Body of pancreas (tissue), 4 donors: ENCODE measurements around the gene NRIP2. TPM values are rescaled to one million over a fixed set of nuclear protein-coding genes. Genes with fewer than 3 reads are reported as not detected.
A peak's percentile ranks its signal among the peaks of the same experiment; 100 is the strongest.

ENCODE experiments used
- ATAC-seq: fragments of 150-250 bp; one replicate; pipeline ENCODE4 v1.9.1; 2016
- DNase-seq, 4 donors: peaks; one replicate each; pipeline ENCODE4 v3.0.0-alpha.2; 2019
- H3K27ac ChIP-seq, 4 donors: fragments of 200-600 bp; sonication (generic); 1 replicate in 3 of 4; 2 replicates in 1 of 4; pipeline versions ENCODE4 v1.5.1 to v1.6.1; 2016 to 2019; ENCODE audit warnings: mild to moderate bottlenecking in 1 of 4, mixed read lengths in 1 of 4, moderate library complexity in 1 of 4
- H3K27me3 ChIP-seq, 2 donors: fragments of 200-600 bp; sonication (generic); one replicate each; pipeline ENCODE4 v1.6.0; 2016; ENCODE audit warnings: mild to moderate bottlenecking in 1 of 2
- H3K36me3 ChIP-seq, 2 donors: fragments of 200-600 bp; sonication (generic); replicated peaks in 1 of 2; 2 replicates each; pipeline ENCODE4 v1.5.1; 2016; ENCODE audit warnings: low read depth in 2 of 2; ENCODE audit not compliant: insufficient read depth in 1 of 2
- H3K4me1 ChIP-seq: fragments of 200-600 bp; sonication (generic); one replicate; pipeline ENCODE4 v1.6.0; 2016
- H3K4me3 ChIP-seq, 2 donors: fragments of 200-600 bp; sonication (generic); 1 replicate in 1 of 2; 2 replicates in 1 of 2; pipeline ENCODE4 v1.5.1; 2016 to 2019
- H3K9me3 ChIP-seq, 3 donors: fragments of 200-600 bp; sonication (generic); 1 replicate in 2 of 3; 2 replicates in 1 of 3; pipeline ENCODE4 v1.5.1; 2016
- CTCF ChIP-seq, 7 experiments: fragments of 450-650 bp in 4 of 7; fragments of 200-600 bp in 3 of 7; sonication (generic) in 3 of 7; IDR thresholded peaks; one replicate each; pipeline ENCODE4 v1.5.1; 2016 to 2019; ENCODE audit warnings: antibody characterized with exemption in 7 of 7
- POLR2A ChIP-seq, 3 donors: fragments of 450-650 bp; IDR thresholded peaks; one replicate each; pipeline ENCODE4 v1.6.1; 2016; ENCODE audit warnings: antibody characterized with exemption in 3 of 3, mild to moderate bottlenecking in 2 of 3
- WGBS, 2 donors: methylation state at CpG; one replicate each; pipeline ENCODE4 v1.1.5; 2017; 5-methylcytosine and 5-hydroxymethylcytosine counted together
- intact Hi-C: fragments of 100-400 bp; cut with DNase I; formaldehyde crosslinking; loops from one replicate; pipeline ENCODE4 v1.15.1; 2023
- total RNA-seq, 2 donors: library from RNA; depleted of rRNA; stranded (reverse); fragments of >200 nt; gene quantifications; one replicate each; pipeline ENCODE4 v1.1.0, GENCODE V29; 2016

The NRIP2 gene
- total RNA-seq, 2 donors from 2014 or later, result 0.26 to 0.33 TPM

- TF ChIP-seq CTCF (IDR thresholded peaks at IDR 0.05), result no peak
- Histone ChIP-seq H3K36me3 (no peaks in the 10 kb centered on the region), H3K27ac (no peak overlapping the region), H3K27me3 (no peaks in the 10 kb centered on the region), H3K4me1 (no peaks in the 10 kb centered on the region), H3K4me3 (no peak overlapping the region), H3K9me3 (no peaks in the 10 kb centered on the region)
- intact Hi-C loops, result no loop called here
- DNase-seq, result no peak
- WGBS, 2 donors, result 53 to 63% methylated on average over 5 to 6 of the region's 6 CpGs
- peak; percentile 51 for ATAC-seq
Observed at GRCh38 chr12:2845280-2845679, 10.4 kb upstream of the NRIP2 start.

- whole genome bisulfite sequencing, 2 donors, result 67 to 71% methylated on average over 9 of the region's 9 CpGs
Observed at GRCh38 chr12:2844786-2845185, 10.0 kb upstream of the NRIP2 start.

GRCh38 chr12:2842948-2843347 lies 8.1 kb upstream of the NRIP2 start:
- TF ChIP-seq POLR2A (IDR thresholded peaks at IDR 0.05) (no peak), CTCF (IDR thresholded peaks at IDR 0.05) (no peak)
- DNase-seq, result no peak
- H3K4me3 ChIP-seq, result no peak overlapping the region
- 79 to 86% methylated on average over 3 to 5 of the region's 5 CpGs for WGBS, 2 donors
- no peaks in the 10 kb centered on the region for H3K36me3 ChIP-seq
- no peak for ATAC-seq
- no peaks in the 10 kb centered on the region for H3K27me3 ChIP-seq
- no peaks in the 10 kb centered on the region for H3K4me1 ChIP-seq
- intact Hi-C loops, result no loop called here
- no peaks in the 10 kb centered on the region for H3K9me3 ChIP-seq
- no peak overlapping the region for H3K27ac ChIP-seq

More at GRCh38 chr12:2844786-2845185, 10.0 kb upstream of the NRIP2 start:
- intact Hi-C loops, result no loop called here
- no peak for TF ChIP-seq POLR2A (IDR thresholded peaks at IDR 0.05)
- TF ChIP-seq CTCF (IDR thresholded peaks at IDR 0.05), result no peak
- H3K27me3 ChIP-seq, result no peaks in the 10 kb centered on the region
- DNase-seq (no peak), ATAC-seq (no peak)
- no peaks in the 10 kb centered on the region for H3K9me3 ChIP-seq
- no peaks in the 10 kb centered on the region for H3K36me3 ChIP-seq
- no peaks in the 10 kb centered on the region for H3K4me1 ChIP-seq
- H3K27ac ChIP-seq, result no peak overlapping the region
- no peak overlapping the region for H3K4me3 ChIP-seq

GRCh38 chr12:2841056-2841650 lies 6.3 kb upstream of the NRIP2 start:
- Histone ChIP-seq H3K27ac (no peak overlapping the region), H3K4me1 (no peaks in the 10 kb centered on the region), H3K4me3 (no peak overlapping the region), H3K27me3 (no peaks in the 10 kb centered on the region), H3K36me3 (no peaks in the 10 kb centered on the region), H3K9me3 (no peaks in the 10 kb centered on the region)
- intact Hi-C loops, result no loop called here
- 57 to 78% methylated on average over 8 to 9 of the region's 9 CpGs for WGBS, 2 donors
- DNase-seq (no peak), ATAC-seq (no peak)
- TF ChIP-seq CTCF (IDR thresholded peaks at IDR 0.05), result no peak
- TF ChIP-seq POLR2A (IDR thresholded peaks at IDR 0.05), result no peak

- intact Hi-C loops, result no loop called here
- Histone ChIP-seq H3K9me3 (no peaks in the 10 kb centered on the region), H3K36me3 (no peaks in the 10 kb centered on the region), H3K4me3 (no peak overlapping the region), H3K4me1 (peaks cover 11% of the 10 kb centered on the region), H3K27ac (no peak overlapping the region), H3K27me3 (no peaks in the 10 kb centered on the region)
- DNase-seq (no peak), ATAC-seq (no peak)
- TF ChIP-seq CTCF (IDR thresholded peaks at IDR 0.05) (no peak), POLR2A (IDR thresholded peaks at IDR 0.05) (no peak)
- WGBS, 2 donors, result 86 to 89% methylated on average over 8 of the region's 8 CpGs
Observed at GRCh38 chr12:2836574-2836973, 1.7 kb upstream of the NRIP2 start.
